Epithelial cell of esophagus (primary cell): ENCODE measurements around the gene STPG3.
A peak's percentile ranks its signal among the peaks of the same experiment; 100 is the strongest.
"Not testable (repeated sequence)": the region's sequence is repeated elsewhere in the genome, so short reads cannot be mapped to it uniquely, and the experiment has no call there.

Source experiments
- DNase-seq: peaks from one replicate; pipeline ENCODE4 v3.0.0; 2010; ENCODE audit warnings: low read depth
- H3K4me3 ChIP-seq: 2 replicates; pipeline ENCODE4 v1.5.1; 2011; ENCODE audit warnings: mild to moderate bottlenecking, low read length, control low read depth
- CTCF ChIP-seq: IDR thresholded peaks from 2 replicates; pipeline ENCODE4 v1.5.1; 2011; ENCODE audit warnings: low read depth, mild to moderate bottlenecking, low read length, control low read depth, inconsistent platforms; ENCODE audit not compliant: insufficient read depth; ENCODE audit errors: missing control alignments

STPG3 gene

GRCh38 chr9:137256362-137256761, 5.3 kb downstream of the STPG3 start:
- no peak for TF ChIP-seq CTCF

GRCh38 chr9:137256856-137257255, 5.8 kb downstream of the STPG3 start:
- peak overlapping the region; percentile 89 for H3K4me3 ChIP-seq
- DNase-seq: no peak
- TF ChIP-seq CTCF: no peak

More at GRCh38 chr9:137256362-137256761, 5.3 kb downstream of the STPG3 start:
- peak overlapping the region; percentile 89 for H3K4me3 ChIP-seq
- DNase-seq: no peak

- TF ChIP-seq CTCF: peak; percentile 50
- DNase-seq, H3K4me3 ChIP-seq: not testable (repeated sequence)
These were observed 11.3 kb downstream of the STPG3 start for GRCh38 chr9:137262173-137262908.

GRCh38 chr9:137262909-137263285, 11.8 kb downstream of the STPG3 start:
- H3K4me3 ChIP-seq: no peak overlapping the region
- no peak for TF ChIP-seq CTCF
- no peak for DNase-seq

GRCh38 chr9:137263506-137263905, 12.4 kb downstream of the STPG3 start:
- DNase-seq: no peak
- H3K4me3 ChIP-seq: no peak overlapping the region
- no peak for TF ChIP-seq CTCF

GRCh38 chr9:137264067-137264466, 13.0 kb downstream of the STPG3 start:
- TF ChIP-seq CTCF: no peak
- DNase-seq: no peak
- no peak overlapping the region for H3K4me3 ChIP-seq
